PC-3 (cell line): ENCODE results near the gene MAB21L1.

Experiments used
- CTCF ChIP-seq: fragments of 300-600 bp; sonication (generic); conservative IDR thresholded peaks from 2 replicates; pipeline ENCODE4 v1.5.1; 2017; ENCODE audit warnings: antibody characterized with exemption, low read depth, mild to moderate bottlenecking, low read length
- EZH2 ChIP-seq: fragments of 300-600 bp; sonication (generic); IDR thresholded peaks from one replicate; pipeline ENCODE4 v1.6.1; 2017; ENCODE audit warnings: antibody characterized with exemption, mild to moderate bottlenecking, low read length; ENCODE audit not compliant: unreplicated experiment
- EZH2phosphoT487 ChIP-seq: fragments of 300-600 bp; sonication (generic); IDR thresholded peaks from 2 replicates; pipeline ENCODE4 v1.6.1; 2018; ENCODE audit warnings: mild to moderate bottlenecking, antibody characterized with exemption, low read length, borderline replicate concordance

- TF ChIP-seq CTCF = no peak
- TF ChIP-seq EZH2 = no peak
- no peak for TF ChIP-seq EZH2phosphoT487
Observed at GRCh38 chr13:35474496-35475211, 1.8 kb downstream of the MAB21L1 start.
